ENCODE measurements around the gene PCDHGA9. TPM values are rescaled to one million over a fixed set of nuclear protein-coding genes. Genes with fewer than 3 reads are reported as not detected.

PCDHGA9 gene
- total RNA-seq, 1 donor from 2014 or later, result 1.9 TPM

GRCh38 chr5:141434006-141434405 lies 31.4 kb downstream of the PCDHGA9 start:
- DNase-seq (ENCODE audit: low read depth), result no peak
- TF ChIP-seq CTCF (conservative IDR thresholded peaks at IDR 0.05; ENCODE audit: low read depth, low read length), result no peak
- no peak overlapping the region for H3K4me3 ChIP-seq (ENCODE audit: low read depth, low read length)

GRCh38 chr5:141437221-141437620 lies 34.6 kb downstream of the PCDHGA9 start:
- no peak for TF ChIP-seq CTCF (conservative IDR thresholded peaks at IDR 0.05; ENCODE audit: low read depth, low read length)
- DNase-seq (ENCODE audit: low read depth), result no peak
- H3K4me3 ChIP-seq (ENCODE audit: low read depth, low read length), result no peak overlapping the region

GRCh38 chr5:141439411-141440141 lies 37.0 kb downstream of the PCDHGA9 start:
- TF ChIP-seq CTCF (conservative IDR thresholded peaks at IDR 0.05; ENCODE audit: low read depth, low read length), result no peak
- no peak overlapping the region for H3K4me3 ChIP-seq (ENCODE audit: low read depth, low read length)
- no peak for DNase-seq (ENCODE audit: low read depth)

GRCh38 chr5:141440341-141440740 lies 37.8 kb downstream of the PCDHGA9 start:
- no peak for DNase-seq (ENCODE audit: low read depth)
- no peak overlapping the region for H3K4me3 ChIP-seq (ENCODE audit: low read depth, low read length)
- no peak for TF ChIP-seq CTCF (conservative IDR thresholded peaks at IDR 0.05; ENCODE audit: low read depth, low read length)

- H3K4me3 ChIP-seq (ENCODE audit: low read depth, low read length), result no peak overlapping the region
- TF ChIP-seq CTCF (conservative IDR thresholded peaks at IDR 0.05; ENCODE audit: low read depth, low read length), result no peak
- DNase-seq (ENCODE audit: low read depth), result no peak
Measured at GRCh38 chr5:141441571-141442170, 39.1 kb downstream of the PCDHGA9 start.

Other genes starting within 250 kb of the PCDHGA9 start
- not detected in 2 replicates for gene PCDHB7, start 230.1 kb upstream of the PCDHGA9 start, total RNA-seq
- not detected in 2 replicates for gene PCDHB8, start 225.0 kb upstream of the PCDHGA9 start, total RNA-seq
- under 0.01 and 0.07 TPM in 2 replicates for gene PCDHB16, start 220.4 kb upstream of the PCDHGA9 start, total RNA-seq
- not detected in 2 replicates for gene PCDHB9, start 215.6 kb upstream of the PCDHGA9 start, total RNA-seq
- gene PCDHB10, start 210.4 kb upstream of the PCDHGA9 start, total RNA-seq, result under 0.01 TPM in 1 of 2 replicates, not detected in the other
- 0.06 and 0.07 TPM in 2 replicates for gene PCDHB11, start 203.2 kb upstream of the PCDHGA9 start, total RNA-seq
- gene PCDHB12, start 194.1 kb upstream of the PCDHGA9 start, total RNA-seq, result not detected in 2 replicates
- 0.23 and 0.29 TPM in 2 replicates for gene PCDHB13, start 188.9 kb upstream of the PCDHGA9 start, total RNA-seq
- gene PCDHB14, start 179.4 kb upstream of the PCDHGA9 start, total RNA-seq, result under 0.01 and 0.23 TPM in 2 replicates
- 0.07 and 0.29 TPM in 2 replicates for gene PCDHB15, start 157.4 kb upstream of the PCDHGA9 start, total RNA-seq
- gene SLC25A2, start 98.7 kb upstream of the PCDHGA9 start, total RNA-seq, result 0.29 TPM in 1 of 2 replicates, not detected in the other
- 40.6 and 41.0 TPM in 2 replicates for gene TAF7, start 82.0 kb upstream of the PCDHGA9 start, total RNA-seq
- gene PCDHGA1, start 72.3 kb upstream of the PCDHGA9 start, total RNA-seq, result 0.29 and 0.75 TPM in 2 replicates
- gene PCDHGA2, start 64.0 kb upstream of the PCDHGA9 start, total RNA-seq, result 0.23 and 0.72 TPM in 2 replicates
- 0.36 and 0.52 TPM in 2 replicates for gene PCDHGA3, start 58.9 kb upstream of the PCDHGA9 start, total RNA-seq
- gene PCDHGB1, start 52.7 kb upstream of the PCDHGA9 start, total RNA-seq, result 0.12 and 0.29 TPM in 2 replicates
- 0.22 and 0.92 TPM in 2 replicates for gene PCDHGA4, start 47.8 kb upstream of the PCDHGA9 start, total RNA-seq
- gene PCDHGB2, start 42.8 kb upstream of the PCDHGA9 start, total RNA-seq, result 0.43 and 0.98 TPM in 2 replicates
- gene PCDHGA5, start 38.6 kb upstream of the PCDHGA9 start, total RNA-seq, result 0.14 and 0.63 TPM in 2 replicates
- gene PCDHGB3, start 32.5 kb upstream of the PCDHGA9 start, total RNA-seq, result 0.14 and 1.1 TPM in 2 replicates
- 0.35 and 0.36 TPM in 2 replicates for gene PCDHGA6, start 28.9 kb upstream of the PCDHGA9 start, total RNA-seq
- 0.23 and 0.29 TPM in 2 replicates for gene PCDHGA7, start 20.0 kb upstream of the PCDHGA9 start, total RNA-seq
- gene PCDHGB4, start 15.1 kb upstream of the PCDHGA9 start, total RNA-seq, result 1.7 and 4.7 TPM in 2 replicates
- 0.14 and 1.0 TPM in 2 replicates for gene PCDHGA8, start 10.1 kb upstream of the PCDHGA9 start, total RNA-seq
- gene PCDHGB5, start 4.8 kb upstream of the PCDHGA9 start, total RNA-seq, result 4.0 and 6.5 TPM in 2 replicates
- 1.4 and 3.4 TPM in 2 replicates for gene PCDHGB6, start 5.2 kb downstream of the PCDHGA9 start, total RNA-seq
- 0.58 and 1.9 TPM in 2 replicates for gene PCDHGA10, start 10.2 kb downstream of the PCDHGA9 start, total RNA-seq
- 0.65 and 2.8 TPM in 2 replicates for gene PCDHGB7, start 14.9 kb downstream of the PCDHGA9 start, total RNA-seq
- 2.6 and 2.7 TPM in 2 replicates for gene PCDHGA11, start 18.3 kb downstream of the PCDHGA9 start, total RNA-seq
- 1.8 and 1.9 TPM in 2 replicates for gene PCDHGA12, start 27.7 kb downstream of the PCDHGA9 start, total RNA-seq
- gene PCDHGC3, start 73.2 kb downstream of the PCDHGA9 start, total RNA-seq, result 9.8 and 23.2 TPM in 2 replicates
- 0.07 and 0.46 TPM in 2 replicates for gene PCDHGC4, start 82.3 kb downstream of the PCDHGA9 start, total RNA-seq
- gene PCDHGC5, start 86.3 kb downstream of the PCDHGA9 start, total RNA-seq, result 0.06 TPM in 1 of 2 replicates, not detected in the other
- gene DIAPH1, start 216.2 kb downstream of the PCDHGA9 start, total RNA-seq, result 94.0 and 101 TPM in 2 replicates
- 55.2 and 64.8 TPM in 2 replicates for gene HDAC3, start 234.1 kb downstream of the PCDHGA9 start, total RNA-seq
- gene RELL2, start 234.2 kb downstream of the PCDHGA9 start, total RNA-seq, result 3.3 and 10.3 TPM in 2 replicates
- 15.7 and 43.1 TPM in 2 replicates for gene FCHSD1, start 248.6 kb downstream of the PCDHGA9 start, total RNA-seq